ENCODE results near the gene CDH1.
A peak's percentile ranks its signal among the peaks of the same experiment; 100 is the strongest.

CDH1 gene

DNA sequence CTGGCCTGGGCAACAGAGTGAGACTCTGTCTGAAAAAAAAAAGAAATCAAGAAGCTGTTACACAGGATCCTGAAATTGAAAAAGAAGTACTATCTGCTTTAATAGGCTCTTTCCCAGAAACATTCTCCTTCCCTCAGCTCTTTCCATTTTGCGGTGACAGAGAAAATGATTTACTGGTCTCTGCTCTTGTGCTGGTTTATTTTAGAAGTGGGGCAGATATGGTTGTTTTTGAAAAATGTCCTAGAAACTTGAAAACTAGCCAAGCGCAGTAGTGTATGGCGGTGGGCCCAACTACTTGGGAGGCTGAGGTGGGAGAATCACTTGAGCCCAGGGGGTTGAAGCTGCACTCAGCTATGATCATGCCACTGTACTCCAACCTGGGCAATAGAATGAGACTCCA, 77.4 kb downstream of the CDH1 start:
- TF ChIP-seq EP300 (IDR thresholded peaks at IDR 0.05; ENCODE audit: borderline replicate concordance) (no peak), NFIC (IDR thresholded peaks at IDR 0.05) (no peak), TCF12 (IDR thresholded peaks at IDR 0.05; ENCODE audit: low read depth) (no peak), TAF1 (IDR thresholded peaks at IDR 0.05; ENCODE audit: low read depth) (no peak), EGR1 (IDR thresholded peaks at IDR 0.05) (no peak), MAX (IDR thresholded peaks at IDR 0.05) (no peak), TEAD4 (IDR thresholded peaks at IDR 0.05) (no peak), CREB1 (IDR thresholded peaks at IDR 0.05; ENCODE audit: low read depth) (no peak), CEBPB (IDR thresholded peaks at IDR 0.05) (no peak), FOXM1 (IDR thresholded peaks at IDR 0.05; ENCODE audit: borderline replicate concordance, low read depth) (no peak), YY1 (IDR thresholded peaks at IDR 0.05; ENCODE audit: low read depth) (no peak), RAD21 (IDR thresholded peaks at IDR 0.05; ENCODE audit: low read depth) (no peak), ZBTB7A (IDR thresholded peaks at IDR 0.05; ENCODE audit: low read depth) (no peak)
- TF ChIP-seq, protein P1, sequence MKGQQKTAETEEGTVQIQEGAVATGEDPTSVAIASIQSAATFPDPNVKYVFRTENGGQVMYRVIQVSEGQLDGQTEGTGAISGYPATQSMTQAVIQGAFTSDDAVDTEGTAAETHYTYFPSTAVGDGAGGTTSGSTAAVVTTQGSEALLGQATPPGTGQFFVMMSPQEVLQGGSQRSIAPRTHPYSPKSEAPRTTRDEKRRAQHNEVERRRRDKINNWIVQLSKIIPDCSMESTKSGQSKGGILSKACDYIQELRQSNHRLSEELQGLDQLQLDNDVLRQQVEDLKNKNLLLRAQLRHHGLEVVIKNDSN (IDR thresholded peaks at IDR 0.05): no peak
- TF ChIP-seq, protein P2, sequence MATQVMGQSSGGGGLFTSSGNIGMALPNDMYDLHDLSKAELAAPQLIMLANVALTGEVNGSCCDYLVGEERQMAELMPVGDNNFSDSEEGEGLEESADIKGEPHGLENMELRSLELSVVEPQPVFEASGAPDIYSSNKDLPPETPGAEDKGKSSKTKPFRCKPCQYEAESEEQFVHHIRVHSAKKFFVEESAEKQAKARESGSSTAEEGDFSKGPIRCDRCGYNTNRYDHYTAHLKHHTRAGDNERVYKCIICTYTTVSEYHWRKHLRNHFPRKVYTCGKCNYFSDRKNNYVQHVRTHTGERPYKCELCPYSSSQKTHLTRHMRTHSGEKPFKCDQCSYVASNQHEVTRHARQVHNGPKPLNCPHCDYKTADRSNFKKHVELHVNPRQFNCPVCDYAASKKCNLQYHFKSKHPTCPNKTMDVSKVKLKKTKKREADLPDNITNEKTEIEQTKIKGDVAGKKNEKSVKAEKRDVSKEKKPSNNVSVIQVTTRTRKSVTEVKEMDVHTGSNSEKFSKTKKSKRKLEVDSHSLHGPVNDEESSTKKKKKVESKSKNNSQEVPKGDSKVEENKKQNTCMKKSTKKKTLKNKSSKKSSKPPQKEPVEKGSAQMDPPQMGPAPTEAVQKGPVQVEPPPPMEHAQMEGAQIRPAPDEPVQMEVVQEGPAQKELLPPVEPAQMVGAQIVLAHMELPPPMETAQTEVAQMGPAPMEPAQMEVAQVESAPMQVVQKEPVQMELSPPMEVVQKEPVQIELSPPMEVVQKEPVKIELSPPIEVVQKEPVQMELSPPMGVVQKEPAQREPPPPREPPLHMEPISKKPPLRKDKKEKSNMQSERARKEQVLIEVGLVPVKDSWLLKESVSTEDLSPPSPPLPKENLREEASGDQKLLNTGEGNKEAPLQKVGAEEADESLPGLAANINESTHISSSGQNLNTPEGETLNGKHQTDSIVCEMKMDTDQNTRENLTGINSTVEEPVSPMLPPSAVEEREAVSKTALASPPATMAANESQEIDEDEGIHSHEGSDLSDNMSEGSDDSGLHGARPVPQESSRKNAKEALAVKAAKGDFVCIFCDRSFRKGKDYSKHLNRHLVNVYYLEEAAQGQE (IDR thresholded peaks at IDR 0.05; ENCODE audit: low read depth): no peak

- TF ChIP-seq EP300 (IDR thresholded peaks at IDR 0.05; ENCODE audit: borderline replicate concordance): no peak
- peak; percentile 83 for TF ChIP-seq TEAD4 (IDR thresholded peaks at IDR 0.05)
- TF ChIP-seq ZBTB7A (IDR thresholded peaks at IDR 0.05; ENCODE audit: low read depth): no peak
- TF ChIP-seq, protein P1 (IDR thresholded peaks at IDR 0.05): no peak
- no peak for TF ChIP-seq YY1 (IDR thresholded peaks at IDR 0.05; ENCODE audit: low read depth)
These were observed 86.5 kb downstream of the CDH1 start for GRCh38 chr16:68823401-68824135.

DNA sequence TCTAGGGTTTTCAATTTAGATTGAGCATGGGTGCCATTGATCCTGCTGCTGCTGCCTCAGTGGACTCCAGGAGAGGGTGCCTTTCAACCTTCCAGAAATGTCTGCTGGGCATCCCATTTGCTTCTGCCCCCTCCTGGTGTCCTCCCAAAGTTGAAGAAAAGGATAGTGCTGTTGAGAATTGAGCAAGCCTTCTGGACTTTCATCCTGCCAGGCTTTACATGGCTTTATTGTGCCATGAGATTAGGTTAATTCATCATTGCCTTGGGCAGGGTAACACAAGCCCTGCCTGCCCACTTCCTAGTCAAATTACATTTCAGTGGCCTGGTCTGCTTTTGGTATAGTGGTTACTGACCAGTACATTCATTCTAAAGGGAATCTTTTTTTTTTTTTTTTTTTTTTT, 88.3 kb downstream of the CDH1 start:
- TF ChIP-seq EP300 (IDR thresholded peaks at IDR 0.05; ENCODE audit: borderline replicate concordance): no peak

- TF ChIP-seq TCF12 (IDR thresholded peaks at IDR 0.05; ENCODE audit: low read depth) (no peak), YY1 (IDR thresholded peaks at IDR 0.05; ENCODE audit: low read depth) (no peak), FOXM1 (IDR thresholded peaks at IDR 0.05; ENCODE audit: borderline replicate concordance, low read depth) (no peak), TAF1 (IDR thresholded peaks at IDR 0.05; ENCODE audit: low read depth) (no peak), CREB1 (IDR thresholded peaks at IDR 0.05; ENCODE audit: low read depth) (no peak), CEBPB (IDR thresholded peaks at IDR 0.05) (no peak), TEAD4 (IDR thresholded peaks at IDR 0.05) (no peak), RAD21 (IDR thresholded peaks at IDR 0.05; ENCODE audit: low read depth) (no peak), ZBTB7A (IDR thresholded peaks at IDR 0.05; ENCODE audit: low read depth) (no peak), NFIC (IDR thresholded peaks at IDR 0.05) (no peak), EGR1 (IDR thresholded peaks at IDR 0.05) (no peak)
- TF ChIP-seq, protein P2 (IDR thresholded peaks at IDR 0.05; ENCODE audit: low read depth): no peak
- TF ChIP-seq, protein P1 (IDR thresholded peaks at IDR 0.05): no peak
These were observed 89.6 kb downstream of the CDH1 start for GRCh38 chr16:68826652-68827051.

GRCh38 chr16:68833251-68833650, 96.2 kb downstream of the CDH1 start:
- TF ChIP-seq TCF12 (IDR thresholded peaks at IDR 0.05; ENCODE audit: low read depth) (no peak), TAF1 (IDR thresholded peaks at IDR 0.05; ENCODE audit: low read depth) (no peak), FOXM1 (IDR thresholded peaks at IDR 0.05; ENCODE audit: borderline replicate concordance, low read depth) (no peak), MAX (IDR thresholded peaks at IDR 0.05) (no peak), EGR1 (IDR thresholded peaks at IDR 0.05) (no peak), YY1 (IDR thresholded peaks at IDR 0.05; ENCODE audit: low read depth) (no peak), NFIC (IDR thresholded peaks at IDR 0.05) (no peak), EP300 (IDR thresholded peaks at IDR 0.05; ENCODE audit: borderline replicate concordance) (no peak), CEBPB (IDR thresholded peaks at IDR 0.05) (no peak), ZBTB7A (IDR thresholded peaks at IDR 0.05; ENCODE audit: low read depth) (no peak), RAD21 (IDR thresholded peaks at IDR 0.05; ENCODE audit: low read depth) (no peak), CREB1 (IDR thresholded peaks at IDR 0.05; ENCODE audit: low read depth) (no peak), TEAD4 (IDR thresholded peaks at IDR 0.05) (no peak)
- TF ChIP-seq, protein P2 (IDR thresholded peaks at IDR 0.05; ENCODE audit: low read depth): no peak
- TF ChIP-seq, protein P1 (IDR thresholded peaks at IDR 0.05): no peak

All from Ishikawa (cell line).